K562 (cell line): ENCODE results near the gene FAM111B. TPM values are rescaled to one million over a fixed set of nuclear protein-coding genes. Genes with fewer than 3 reads are reported as not detected.

Experiments
- ARID1B ChIP-seq: fragments of 450-650 bp; IDR thresholded peaks from 2 replicates; pipeline ENCODE4 v1.6.1; 2016; ENCODE audit warnings: antibody characterized with exemption, mild to moderate bottlenecking, inconsistent platforms
- CHD2 ChIP-seq: IDR thresholded peaks from 2 replicates; pipeline ENCODE4 v1.6.1; 2011; ENCODE audit warnings: low read depth, low read length
- CHD4 ChIP-seq: fragments of 200-600 bp; sonication (generic); IDR thresholded peaks from 3 replicates; pipeline ENCODE4 v1.6.1; 2012; ENCODE audit warnings: low read depth, mild to moderate bottlenecking, mixed read lengths, low read length, inconsistent platforms; ENCODE audit not compliant: insufficient read depth, insufficient replicate concordance, poor library complexity, severe bottlenecking
- CUX1 ChIP-seq: fragments of 200-800 bp; sonication (Bioruptor generic); IDR thresholded peaks from 2 replicates; pipeline ENCODE4 v1.6.1; 2016; ENCODE audit warnings: missing genetic modification characterization, missing compliant biosample characterization
- FOXJ3 ChIP-seq: sonication (generic); formaldehyde crosslinking; IDR thresholded peaks from 2 replicates; pipeline ENCODE4 v1.4.0; 2020; ENCODE audit warnings: mild to moderate bottlenecking, missing genetic modification reagents
- GTF2B ChIP-seq: IDR thresholded peaks from 2 replicates; pipeline ENCODE4 v1.6.1; 2011; ENCODE audit not compliant: insufficient read length; ENCODE audit errors: extremely low read depth
- MED1 ChIP-seq: sonication (generic); formaldehyde crosslinking; IDR thresholded peaks from 2 replicates; pipeline ENCODE4 v1.8.1; 2023; ENCODE audit warnings: missing genetic modification reagents, borderline replicate concordance
- PURB ChIP-seq: sonication (generic); formaldehyde crosslinking; IDR thresholded peaks from 2 replicates; pipeline ENCODE4 v1.9.0; 2021; ENCODE audit warnings: low read depth, mild to moderate bottlenecking, missing genetic modification reagents
- SETDB1 ChIP-seq: IDR thresholded peaks from one replicate; pipeline ENCODE4 v1.6.1; 2012; ENCODE audit warnings: low read length, control low read depth, inconsistent platforms
- SUPT5H ChIP-seq: fragments of 450-650 bp; IDR thresholded peaks from 2 replicates; pipeline ENCODE4 v1.6.1; 2016
- TAL1 ChIP-seq: fragments of 450-650 bp; IDR thresholded peaks from 2 replicates; pipeline ENCODE4 v1.6.1; 2016; ENCODE audit warnings: mild to moderate bottlenecking
- TSC22D4 ChIP-seq: fragments of 450-650 bp; IDR thresholded peaks from 2 replicates; pipeline ENCODE4 v1.6.1; 2016; ENCODE audit warnings: missing genetic modification characterization, missing biosample characterization, control low read depth
- ZMIZ1 ChIP-seq, 2 experiments: fragments of 150-350 bp in 1 of 2; IDR thresholded peaks; 2 replicates each; pipeline ENCODE4 v1.6.1; 2012 to 2016; ENCODE audit warnings: low read depth in 2 of 2, low read length in 2 of 2, mild to moderate bottlenecking in 1 of 2, moderate library complexity in 1 of 2
- ZNF436 ChIP-seq: fragments of 250-450, 450-650 bp; sonication (Bioruptor Pico); formaldehyde crosslinking; IDR thresholded peaks from 2 replicates; pipeline ENCODE4 v1.7.0; 2020; ENCODE audit warnings: mild to moderate bottlenecking
- polyA plus RNA-seq, 8 experiments: library from polyadenylated mRNA; depleted of rRNA in 4 of 8; stranded (reverse) in 5 of 8; unstranded in 3 of 8; fragments of >200 nt; fragmentation: Nextera tagmentation in 2 of 8; fragmentation: Illumina TruSeq in 1 of 8; extraction: Ambion mirVana in 2 of 8; extraction: Trizol in 1 of 8; gene quantifications; 2 replicates each; pipeline versions ENCODE4 v1.2.1 to v1.2.3, GENCODE V29; 2011 to 2014; ENCODE audit warnings: inconsistent platforms in 1 of 8, missing spikeins in 1 of 8
- total RNA-seq, 7 experiments: library from RNA; depleted of rRNA in 6 of 7; stranded (reverse); fragments of >200 nt in 6 of 7; fragmentation: Illumina TruSeq in 2 of 7; extraction: Trizol in 2 of 7; gene quantifications; 2 replicates each; pipeline versions ENCODE4 v1.2.1 to v1.2.3, GENCODE V29; 2011 to 2021; ENCODE audit warnings: low replicate concordance in 1 of 7
- TF ChIP-seq, protein P1 (sequence below): fragments of 250-450 bp; sonication (Bioruptor Pico); IDR thresholded peaks from 2 replicates; pipeline ENCODE4 v1.4.0; 2020; ENCODE audit warnings: mild to moderate bottlenecking

Gene FAM111B
- total and polyA plus RNA-seq, 9 of the 15 experiments (the other 6 are each of a cell fraction or from before 2014, with no cell fraction given): 0.01 to 0.33 (median 0.06) TPM; not detected in 5

DNA sequence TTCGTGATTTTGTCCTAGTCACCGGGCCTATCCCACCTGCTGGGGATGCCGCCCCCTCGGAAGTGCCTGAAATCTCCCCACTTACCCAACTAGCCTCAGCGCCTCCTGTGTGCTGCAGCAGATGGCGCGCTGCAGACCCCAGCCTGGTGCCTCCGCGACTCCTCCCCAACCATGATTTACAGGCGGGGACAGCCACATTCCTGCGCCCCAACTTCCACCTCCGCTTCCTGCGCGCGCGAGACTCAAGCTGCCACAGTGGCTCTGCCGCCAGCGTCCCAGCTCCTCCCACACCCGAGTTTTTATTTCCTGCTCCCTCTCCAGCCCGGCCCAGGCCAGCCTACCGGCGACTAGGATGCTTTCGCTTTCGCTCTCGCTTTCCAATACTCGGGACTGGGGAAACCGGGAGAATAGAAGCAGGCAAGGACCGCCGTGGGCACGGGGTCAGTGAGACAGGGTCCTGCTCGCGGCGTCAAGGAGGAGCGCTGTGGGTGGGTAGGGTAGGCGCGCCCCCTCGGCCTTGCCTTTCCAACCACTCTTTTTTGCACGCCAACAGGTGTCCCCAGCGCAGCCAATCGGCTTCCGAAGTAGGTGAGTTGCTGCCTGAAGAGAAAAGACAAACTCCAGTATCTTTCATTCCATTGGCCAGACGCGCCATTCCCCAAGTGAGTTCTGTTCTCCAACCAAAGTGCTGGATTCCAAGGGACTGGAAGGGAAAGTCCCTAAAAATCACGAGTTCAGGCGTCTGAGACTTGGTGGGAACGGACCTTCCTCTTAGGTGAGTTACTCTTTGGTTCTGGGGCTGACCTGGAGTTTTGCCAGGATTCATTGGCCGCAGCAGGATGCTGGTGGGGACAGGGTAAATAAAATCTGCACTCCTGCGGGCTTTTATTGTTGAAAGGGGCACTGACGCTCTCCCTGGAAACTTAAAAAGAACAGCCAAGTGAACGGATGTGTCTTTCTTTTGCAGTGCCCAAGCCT is 35.8 kb downstream of the FAM111B start, which contains the start of gene FAM111A (continued):
- TF ChIP-seq ZMIZ1 (IDR thresholded peaks at IDR 0.05; ENCODE audit: low read depth in 2 of 2, low read length in 2 of 2) (no peak), CHD4 (no peak), CHD2 (peak; percentile 74; the same call in 1 of the 2 replicates), TSC22D4 (tag) (no peak), MED1 (CRISPR knock-in tag) (no peak), GTF2B (no peak), TAL1 (no peak; the same call in 1 of the 2 replicates), FOXJ3 (CRISPR knock-in tag) (no peak), SETDB1 (no peak), CUX1 (CRISPR knock-in tag) (no peak), PURB (CRISPR knock-in tag) (no peak), SUPT5H (peak; percentile 58; the same call in 1 of the 2 replicates), ZNF436 (CRISPR knock-in tag) (no peak), ARID1B (peak; percentile 28; the same call in 1 of the 2 replicates)
- TF ChIP-seq, protein P1, sequence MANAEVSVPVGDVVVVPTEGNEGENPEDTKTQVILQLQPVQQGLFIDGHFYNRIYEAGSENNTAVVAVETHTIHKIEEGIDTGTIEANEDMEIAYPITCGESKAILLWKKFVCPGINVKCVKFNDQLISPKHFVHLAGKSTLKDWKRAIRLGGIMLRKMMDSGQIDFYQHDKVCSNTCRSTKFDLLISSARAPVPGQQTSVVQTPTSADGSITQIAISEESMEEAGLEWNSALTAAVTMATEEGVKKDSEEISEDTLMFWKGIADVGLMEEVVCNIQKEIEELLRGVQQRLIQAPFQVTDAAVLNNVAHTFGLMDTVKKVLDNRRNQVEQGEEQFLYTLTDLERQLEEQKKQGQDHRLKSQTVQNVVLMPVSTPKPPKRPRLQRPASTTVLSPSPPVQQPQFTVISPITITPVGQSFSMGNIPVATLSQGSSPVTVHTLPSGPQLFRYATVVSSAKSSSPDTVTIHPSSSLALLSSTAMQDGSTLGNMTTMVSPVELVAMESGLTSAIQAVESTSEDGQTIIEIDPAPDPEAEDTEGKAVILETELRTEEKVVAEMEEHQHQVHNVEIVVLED (CRISPR knock-in tag): no peak
